ENCODE results near the gene PPY.
"Not testable (repeated sequence)": the region's sequence is repeated elsewhere in the genome, so short reads cannot be mapped to it uniquely, and the experiment has no call there.

Gene PPY

GRCh38 chr17:43962479-43962878, 20.2 kb upstream of the PPY start:
- DNase-seq (ENCODE audit: low spot score) = no peak

GRCh38 chr17:43961954-43962353, 19.7 kb upstream of the PPY start:
- DNase-seq (ENCODE audit: low spot score) = no peak

GRCh38 chr17:43961292-43961691, 19.0 kb upstream of the PPY start:
- not testable (repeated sequence) for DNase-seq (ENCODE audit: low spot score)

- no peak for DNase-seq (ENCODE audit: low spot score)
These were observed 16.6 kb upstream of the PPY start for GRCh38 chr17:43958748-43959352.

GRCh38 chr17:43956222-43956621, 13.9 kb upstream of the PPY start:
- no peak for DNase-seq (ENCODE audit: low spot score)

GRCh38 chr17:43953746-43954145, 11.5 kb upstream of the PPY start, which contains the start of gene PYY:
Gene PYY, minus strand, starts transcription at chr17:43953940. Its CDS starts 457 bp downstream, at chr17:43953483.
- no peak for DNase-seq (ENCODE audit: low spot score)

GRCh38 chr17:43952724-43953666, 10.7 kb upstream of the PPY start:
- no peak for DNase-seq (ENCODE audit: low spot score)

- DNase-seq (ENCODE audit: low spot score) = no peak
These were observed 10.1 kb upstream of the PPY start for GRCh38 chr17:43952351-43952723.

- DNase-seq (ENCODE audit: low spot score) = no peak
These were observed 9.5 kb upstream of the PPY start for GRCh38 chr17:43951750-43952149.

- no peak for DNase-seq (ENCODE audit: low spot score)
These were observed 8.3 kb upstream of the PPY start for GRCh38 chr17:43950554-43950953.

- no peak for DNase-seq (ENCODE audit: low spot score)
These were observed 7.5 kb upstream of the PPY start for GRCh38 chr17:43949781-43950180.

- no peak for DNase-seq (ENCODE audit: low spot score)
These were observed 4.5 kb upstream of the PPY start for GRCh38 chr17:43946781-43947180.

- DNase-seq (ENCODE audit: low spot score) = no peak
These were observed 3.0 kb upstream of the PPY start for GRCh38 chr17:43945074-43945829.

GRCh38 chr17:43940630-43941029, 1.6 kb downstream of the PPY start:
- DNase-seq (ENCODE audit: low spot score) = peak; percentile 33

GRCh38 chr17:43939886-43940285, 2.4 kb downstream of the PPY start:
- DNase-seq (ENCODE audit: low spot score) = no peak

GRCh38 chr17:43939452-43939851, 2.8 kb downstream of the PPY start:
- not testable (repeated sequence) for DNase-seq (ENCODE audit: low spot score)

- DNase-seq (ENCODE audit: low spot score) = no peak
These were observed 3.5 kb downstream of the PPY start for GRCh38 chr17:43938838-43939182.

GRCh38 chr17:43936434-43936833, 5.8 kb downstream of the PPY start:
- DNase-seq (ENCODE audit: low spot score) = peak; percentile 40

GRCh38 chr17:43935926-43936261, 6.4 kb downstream of the PPY start:
- no peak for DNase-seq (ENCODE audit: low spot score)

GRCh38 chr17:43935204-43935925, 6.9 kb downstream of the PPY start:
- DNase-seq (ENCODE audit: low spot score) = no peak

GRCh38 chr17:43932923-43933322, 9.4 kb downstream of the PPY start:
- no peak for DNase-seq (ENCODE audit: low spot score)

GRCh38 chr17:43932357-43932756, 9.9 kb downstream of the PPY start:
- DNase-seq (ENCODE audit: low spot score) = no peak
